Measurements from ENCODE around the gene UBE2M. TPM values are rescaled to one million over a fixed set of nuclear protein-coding genes. Genes with fewer than 3 reads are reported as not detected.

Gene UBE2M
- total and polyA plus RNA-seq, 8 donors: 22.0 to 33.0 (median 25.3) TPM

DNA sequence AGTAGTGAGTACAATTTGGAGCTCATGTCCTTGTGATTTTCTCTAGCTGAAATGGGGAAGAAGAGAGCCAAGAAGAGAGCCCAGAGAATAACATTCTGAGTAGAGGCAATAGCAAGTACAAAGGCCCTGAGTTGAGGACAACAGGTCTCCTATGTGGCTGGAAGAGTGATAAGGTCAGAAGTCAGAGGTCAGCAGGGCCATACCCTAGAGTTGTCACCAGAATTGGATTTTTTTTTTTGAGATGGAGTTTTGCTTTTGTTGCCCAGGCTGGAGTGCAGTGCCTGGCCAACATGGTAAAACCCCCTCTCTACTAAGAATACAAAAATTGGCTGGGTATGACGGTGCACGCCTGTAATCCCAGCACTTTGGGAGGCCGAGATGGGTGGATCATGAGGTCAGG is 22.6 kb downstream of the UBE2M start:
- intact Hi-C loops (cut with DNase I): no loop called here
- H3K4me3 ChIP-seq: no peak overlapping the region
- FAIRE-seq (no peak), ATAC-seq (no peak), DNase-seq (no peak)
- no peak overlapping the region for H3K27ac ChIP-seq
- no peaks in the 10 kb centered on the region for H3K27me3 ChIP-seq
- no peaks in the 10 kb centered on the region for H3K9me3 ChIP-seq
- WGBS, 2 donors: 77 to 90% methylated on average over 3 of the region's 3 CpGs
- no peaks in the 10 kb centered on the region for H3K36me3 ChIP-seq
- TF ChIP-seq CTCF (IDR thresholded peaks at IDR 0.05): no peak
- peaks cover 0 to 2% (median 0%) of the 10 kb centered on the region in 3 donors for H3K4me1 ChIP-seq

DNA sequence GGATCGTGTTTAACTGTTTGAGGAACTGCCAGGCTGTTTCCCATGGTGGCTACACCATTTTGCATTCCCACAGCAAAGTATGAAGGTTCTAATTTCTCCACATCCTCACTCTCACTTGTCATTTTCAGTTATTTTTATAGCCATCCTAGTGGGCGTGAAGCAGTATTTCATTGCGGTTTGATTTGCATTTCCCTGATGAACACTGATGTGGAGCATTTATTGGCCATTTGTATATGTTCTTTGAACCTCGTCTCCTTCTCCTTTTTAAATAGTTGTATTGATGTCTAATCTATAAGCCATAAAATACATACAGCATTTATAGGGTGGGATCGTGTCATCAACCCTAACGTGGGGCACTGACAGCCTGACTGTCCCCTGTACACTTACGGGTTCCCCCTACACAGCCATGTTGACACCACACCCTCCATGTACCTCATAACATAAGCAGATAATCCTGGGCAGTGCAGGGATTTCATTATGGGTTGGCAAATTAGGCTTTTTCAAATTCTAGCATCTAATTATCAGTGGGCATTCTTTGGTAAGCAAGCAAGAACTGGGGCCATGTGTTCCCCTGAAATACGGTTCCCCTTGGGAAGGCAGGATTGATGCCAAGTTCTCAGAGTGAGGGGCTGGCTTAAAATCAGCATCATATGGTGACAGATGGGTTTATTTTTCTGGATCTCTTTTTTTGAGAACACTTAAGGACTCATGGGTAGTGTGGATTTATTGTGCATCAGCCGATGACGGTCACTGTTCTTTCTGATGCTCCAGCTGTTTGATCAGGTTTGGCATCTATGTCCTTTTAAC is 27.2 kb downstream of the UBE2M start:
- Histone ChIP-seq H3K4me3 (no peak overlapping the region), H3K27me3 (no peaks in the 10 kb centered on the region), H3K27ac (no peak overlapping the region), H3K9me3 (no peaks in the 10 kb centered on the region), H3K36me3 (no peaks in the 10 kb centered on the region), H3K4me1 (no peaks in the 10 kb centered on the region)
- intact Hi-C loops (cut with DNase I): no loop called here
- FAIRE-seq (no peak), DNase-seq (no peak), ATAC-seq (no peak)
- 52 to 71% methylated on average over 10 of the region's 10 CpGs for WGBS, 2 donors
- TF ChIP-seq CTCF (IDR thresholded peaks at IDR 0.05): no peak

GRCh38 chr19:58529405-58529804 is 29.0 kb downstream of the UBE2M start:
- Histone ChIP-seq H3K9me3 (no peaks in the 10 kb centered on the region), H3K4me3 (no peak overlapping the region), H3K27me3 (no peaks in the 10 kb centered on the region), H3K36me3 (no peaks in the 10 kb centered on the region), H3K4me1 (no peaks in the 10 kb centered on the region), H3K27ac (no peak overlapping the region)
- 54 to 66% methylated on average over 3 of the region's 3 CpGs for WGBS, 2 donors
- FAIRE-seq: no peak
- no peak for DNase-seq
- TF ChIP-seq CTCF (IDR thresholded peaks at IDR 0.05): no peak
- intact Hi-C loops (cut with DNase I): no loop called here
- ATAC-seq: no peak

GRCh38 chr19:58522709-58523108 is 35.7 kb downstream of the UBE2M start:
- Histone ChIP-seq H3K9me3 (no peaks in the 10 kb centered on the region), H3K4me1 (peaks cover 6 to 14% (median 11%) of the 10 kb centered on the region in 3 donors), H3K27ac (no peak overlapping the region), H3K4me3 (no peak overlapping the region), H3K36me3 (no peaks in the 10 kb centered on the region), H3K27me3 (no peaks in the 10 kb centered on the region)
- 65 to 87% methylated on average over 3 of the region's 3 CpGs for WGBS, 2 donors
- no peak for TF ChIP-seq CTCF (IDR thresholded peaks at IDR 0.05)
- intact Hi-C loops (cut with DNase I): no loop called here
- FAIRE-seq (no peak), ATAC-seq (no peak), DNase-seq (no peak)

GRCh38 chr19:58521651-58522050 is 36.8 kb downstream of the UBE2M start:
- 63 to 68% methylated on average over 4 of the region's 4 CpGs for WGBS, 2 donors
- no peaks in the 10 kb centered on the region for H3K27me3 ChIP-seq
- no peak for ATAC-seq
- no peak for DNase-seq
- no peak for TF ChIP-seq CTCF (IDR thresholded peaks at IDR 0.05)
- H3K4me3 ChIP-seq: no peak overlapping the region
- FAIRE-seq: no peak
- intact Hi-C loops (cut with DNase I): no loop called here
- H3K36me3 ChIP-seq: peaks cover 0 to 7% (median 0%) of the 10 kb centered on the region in 3 donors
- H3K27ac ChIP-seq: no peak overlapping the region
- peaks cover 6 to 14% (median 13%) of the 10 kb centered on the region in 3 donors for H3K4me1 ChIP-seq
- H3K9me3 ChIP-seq: no peaks in the 10 kb centered on the region
